Ishikawa (cell line): Measurements from ENCODE around the gene HNRNPU.

Experiments
- CEBPB ChIP-seq: IDR thresholded peaks from 2 replicates; pipeline ENCODE4 v1.6.1; 2012
- CREB1 ChIP-seq: IDR thresholded peaks from 2 replicates; pipeline ENCODE4 v1.6.1; 2012; ENCODE audit warnings: low read depth
- EGR1 ChIP-seq: IDR thresholded peaks from 2 replicates; pipeline ENCODE4 v1.6.1; 2012
- EP300 ChIP-seq: IDR thresholded peaks from 2 replicates; pipeline ENCODE4 v1.6.1; 2012; ENCODE audit warnings: borderline replicate concordance
- FOXM1 ChIP-seq: IDR thresholded peaks from 2 replicates; pipeline ENCODE4 v1.6.1; 2012; ENCODE audit warnings: low read depth, borderline replicate concordance
- NFIC ChIP-seq: IDR thresholded peaks from 2 replicates; pipeline ENCODE4 v1.6.1; 2012
- RAD21 ChIP-seq: IDR thresholded peaks from 2 replicates; pipeline ENCODE4 v1.6.1; 2012; ENCODE audit warnings: low read depth
- TAF1 ChIP-seq: IDR thresholded peaks from 2 replicates; pipeline ENCODE4 v1.6.1; 2012; ENCODE audit warnings: low read depth, mild to moderate bottlenecking
- TCF12 ChIP-seq: IDR thresholded peaks from 2 replicates; pipeline ENCODE4 v1.6.1; 2012; ENCODE audit warnings: low read depth
- TEAD4 ChIP-seq: IDR thresholded peaks from 2 replicates; pipeline ENCODE4 v1.6.1; 2012
- YY1 ChIP-seq: IDR thresholded peaks from 2 replicates; pipeline ENCODE4 v1.6.1; 2012; ENCODE audit warnings: low read depth
- ZBTB7A ChIP-seq: IDR thresholded peaks from 2 replicates; pipeline ENCODE4 v1.6.1; 2012; ENCODE audit warnings: low read depth
- TF ChIP-seq, protein P1 (sequence below): IDR thresholded peaks from 2 replicates; pipeline ENCODE4 v1.6.1; 2012
- TF ChIP-seq, protein P2 (sequence below): IDR thresholded peaks from 2 replicates; pipeline ENCODE4 v1.6.1; 2012; ENCODE audit warnings: low read depth, mild to moderate bottlenecking
- TF ChIP-seq, protein P3 (sequence below): IDR thresholded peaks from 2 replicates; pipeline ENCODE4 v1.6.1; 2012

Gene HNRNPU

DNA sequence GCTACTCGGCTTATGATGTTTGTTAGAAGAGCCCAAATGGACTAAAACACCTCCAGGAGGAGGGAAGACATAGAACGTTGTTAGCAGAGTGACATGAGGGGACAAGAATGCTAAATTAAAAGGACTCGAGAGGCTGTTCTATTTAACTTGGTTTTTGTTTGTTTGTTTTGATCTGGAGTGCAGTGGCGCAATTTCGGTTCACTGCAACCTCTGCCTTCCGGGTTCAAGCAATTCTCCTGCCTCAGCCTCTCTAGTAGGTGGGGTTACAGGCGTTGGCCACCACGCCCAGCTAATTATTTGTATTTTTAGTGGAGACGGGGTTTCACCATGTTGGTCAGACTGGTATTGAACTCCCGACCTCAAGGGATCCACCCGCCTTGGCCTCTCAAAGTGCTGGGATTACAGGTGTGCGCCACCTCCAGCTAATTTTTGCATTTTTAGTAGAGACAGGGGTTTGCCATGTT lies 5.1 kb upstream of the HNRNPU start:
- TF ChIP-seq EGR1 (no peak), TAF1 (no peak), TEAD4 (no peak), FOXM1 (no peak), NFIC (no peak), EP300 (no peak), CEBPB (no peak)
- TF ChIP-seq, protein P1, sequence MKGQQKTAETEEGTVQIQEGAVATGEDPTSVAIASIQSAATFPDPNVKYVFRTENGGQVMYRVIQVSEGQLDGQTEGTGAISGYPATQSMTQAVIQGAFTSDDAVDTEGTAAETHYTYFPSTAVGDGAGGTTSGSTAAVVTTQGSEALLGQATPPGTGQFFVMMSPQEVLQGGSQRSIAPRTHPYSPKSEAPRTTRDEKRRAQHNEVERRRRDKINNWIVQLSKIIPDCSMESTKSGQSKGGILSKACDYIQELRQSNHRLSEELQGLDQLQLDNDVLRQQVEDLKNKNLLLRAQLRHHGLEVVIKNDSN: no peak
- TF ChIP-seq, protein P2, sequence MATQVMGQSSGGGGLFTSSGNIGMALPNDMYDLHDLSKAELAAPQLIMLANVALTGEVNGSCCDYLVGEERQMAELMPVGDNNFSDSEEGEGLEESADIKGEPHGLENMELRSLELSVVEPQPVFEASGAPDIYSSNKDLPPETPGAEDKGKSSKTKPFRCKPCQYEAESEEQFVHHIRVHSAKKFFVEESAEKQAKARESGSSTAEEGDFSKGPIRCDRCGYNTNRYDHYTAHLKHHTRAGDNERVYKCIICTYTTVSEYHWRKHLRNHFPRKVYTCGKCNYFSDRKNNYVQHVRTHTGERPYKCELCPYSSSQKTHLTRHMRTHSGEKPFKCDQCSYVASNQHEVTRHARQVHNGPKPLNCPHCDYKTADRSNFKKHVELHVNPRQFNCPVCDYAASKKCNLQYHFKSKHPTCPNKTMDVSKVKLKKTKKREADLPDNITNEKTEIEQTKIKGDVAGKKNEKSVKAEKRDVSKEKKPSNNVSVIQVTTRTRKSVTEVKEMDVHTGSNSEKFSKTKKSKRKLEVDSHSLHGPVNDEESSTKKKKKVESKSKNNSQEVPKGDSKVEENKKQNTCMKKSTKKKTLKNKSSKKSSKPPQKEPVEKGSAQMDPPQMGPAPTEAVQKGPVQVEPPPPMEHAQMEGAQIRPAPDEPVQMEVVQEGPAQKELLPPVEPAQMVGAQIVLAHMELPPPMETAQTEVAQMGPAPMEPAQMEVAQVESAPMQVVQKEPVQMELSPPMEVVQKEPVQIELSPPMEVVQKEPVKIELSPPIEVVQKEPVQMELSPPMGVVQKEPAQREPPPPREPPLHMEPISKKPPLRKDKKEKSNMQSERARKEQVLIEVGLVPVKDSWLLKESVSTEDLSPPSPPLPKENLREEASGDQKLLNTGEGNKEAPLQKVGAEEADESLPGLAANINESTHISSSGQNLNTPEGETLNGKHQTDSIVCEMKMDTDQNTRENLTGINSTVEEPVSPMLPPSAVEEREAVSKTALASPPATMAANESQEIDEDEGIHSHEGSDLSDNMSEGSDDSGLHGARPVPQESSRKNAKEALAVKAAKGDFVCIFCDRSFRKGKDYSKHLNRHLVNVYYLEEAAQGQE: no peak

DNA sequence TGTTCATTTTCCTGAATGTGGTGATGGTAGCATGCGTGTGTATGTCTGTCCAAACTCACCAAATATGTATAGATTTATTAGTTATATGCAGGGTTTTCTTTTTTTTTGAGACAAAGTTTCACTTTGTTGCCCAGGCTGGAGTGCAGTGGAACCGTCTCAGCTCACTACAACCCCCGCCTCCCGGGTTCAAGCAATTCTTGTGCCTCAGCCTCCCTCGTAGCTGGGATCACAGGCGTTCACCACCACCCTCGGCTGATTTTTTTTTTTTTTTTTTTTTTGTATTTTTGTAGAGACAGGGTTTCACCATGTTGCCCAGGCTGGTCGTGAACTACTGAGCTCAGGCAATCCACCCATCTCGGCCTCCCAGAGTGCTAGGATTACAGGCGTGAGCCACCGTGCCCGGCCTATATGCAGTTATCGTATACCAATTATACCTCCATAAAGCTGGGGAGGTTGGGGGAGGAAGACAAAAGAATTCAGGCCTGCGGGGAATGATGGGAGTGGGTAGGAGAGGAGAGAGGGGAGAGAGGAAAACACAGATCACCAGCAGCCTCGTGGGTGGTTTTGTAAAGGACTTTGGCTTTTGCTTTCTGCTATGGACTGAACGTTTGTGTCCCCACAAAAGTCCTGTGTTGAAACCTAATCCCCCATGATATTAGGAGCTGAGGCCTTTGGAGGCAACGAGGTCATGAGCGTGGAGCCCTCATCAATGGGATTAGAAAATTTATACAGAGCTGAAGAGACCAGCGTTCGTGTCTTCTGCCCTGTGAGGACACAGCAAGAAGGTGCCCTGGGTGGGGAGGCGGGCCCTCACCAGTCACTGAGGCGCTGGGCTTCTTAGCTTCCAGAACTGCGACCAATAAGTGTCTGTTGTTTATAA lies 4.4 kb upstream of the HNRNPU start:
- TF ChIP-seq FOXM1 (no peak), YY1 (no peak), CEBPB (no peak), TCF12 (no peak), NFIC (no peak), RAD21 (no peak), EP300 (no peak), TAF1 (no peak), TEAD4 (no peak)
- TF ChIP-seq, protein P3, sequence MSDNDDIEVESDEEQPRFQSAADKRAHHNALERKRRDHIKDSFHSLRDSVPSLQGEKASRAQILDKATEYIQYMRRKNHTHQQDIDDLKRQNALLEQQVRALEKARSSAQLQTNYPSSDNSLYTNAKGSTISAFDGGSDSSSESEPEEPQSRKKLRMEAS: no peak

DNA sequence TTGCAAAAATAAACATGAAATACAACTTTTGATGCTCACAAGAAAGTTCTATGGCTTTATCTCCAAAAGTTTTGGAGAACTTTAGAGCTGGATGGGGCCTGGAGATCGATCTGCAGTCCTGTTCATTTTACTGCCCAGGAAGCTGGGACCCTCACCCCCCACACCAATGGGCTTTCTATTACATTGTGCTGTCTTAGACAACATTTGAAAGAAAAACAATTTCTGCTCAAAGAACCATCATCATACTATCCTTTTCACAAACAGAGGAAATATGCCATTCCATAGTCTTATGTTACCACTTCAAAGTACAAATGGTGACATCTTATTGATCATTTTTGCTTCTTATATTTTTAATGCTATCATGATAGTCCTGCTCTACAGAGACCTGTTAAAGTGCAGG lies 2.0 kb upstream of the HNRNPU start:
- TF ChIP-seq, protein P1: no peak
- TF ChIP-seq YY1 (no peak), FOXM1 (no peak), ZBTB7A (no peak), TAF1 (no peak), NFIC (no peak), EP300 (no peak), TCF12 (no peak), CREB1 (no peak), CEBPB (no peak), EGR1 (no peak), RAD21 (no peak)
- TF ChIP-seq, protein P2: no peak
- TF ChIP-seq, protein P3: no peak

DNA sequence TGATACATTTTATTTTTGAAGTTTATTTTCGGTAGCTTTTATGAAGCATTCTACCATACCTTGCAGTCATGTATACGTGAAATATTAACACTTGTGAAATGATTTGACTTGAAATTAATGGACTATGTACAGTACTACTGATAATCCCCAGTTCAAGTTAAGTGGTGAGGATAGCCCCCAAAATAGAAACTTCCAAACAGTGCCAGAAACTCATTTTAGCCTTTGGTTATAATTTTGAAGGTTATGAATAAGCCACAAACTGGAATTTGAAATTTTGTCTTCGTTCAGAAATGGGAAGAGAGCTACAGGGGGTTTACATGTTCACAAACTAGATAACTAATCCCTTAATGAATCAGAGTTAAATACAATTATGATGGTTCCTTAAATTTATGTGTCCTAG lies 1.5 kb upstream of the HNRNPU start:
- TF ChIP-seq YY1 (no peak), TAF1 (no peak), TCF12 (no peak), EGR1 (no peak), FOXM1 (no peak), NFIC (no peak), CEBPB (no peak), ZBTB7A (no peak), RAD21 (no peak), TEAD4 (no peak), CREB1 (no peak), EP300 (no peak)
- TF ChIP-seq, protein P2: no peak
- TF ChIP-seq, protein P1: no peak
- TF ChIP-seq, protein P3: no peak
